ENCODE measurements around the gene TXN2.
"Not testable (repeated sequence)": the region's sequence is repeated elsewhere in the genome, so short reads cannot be mapped to it uniquely, and the experiment has no call there.

The TXN2 gene

DNA sequence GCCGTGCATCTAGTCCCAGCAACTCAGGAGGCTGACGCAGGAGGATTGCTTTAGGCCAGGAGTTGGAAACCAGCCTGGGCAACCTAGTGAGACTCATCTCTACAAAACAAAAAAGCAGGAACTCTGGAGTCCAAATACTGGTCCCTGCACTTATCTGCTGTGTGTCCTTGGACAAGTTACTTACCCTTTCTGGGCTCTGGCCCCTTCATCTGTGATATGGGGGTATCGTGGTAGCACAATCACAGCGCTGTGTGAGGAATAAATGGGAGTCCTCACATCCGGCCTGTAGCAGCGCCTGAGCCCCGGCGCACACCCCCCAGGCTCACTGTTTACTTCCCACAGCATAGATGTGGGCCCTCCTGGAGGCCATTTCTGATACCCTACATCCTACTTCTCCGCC lies 49.5 kb downstream of the TXN2 start:
- no peak for DNase-seq

DNA sequence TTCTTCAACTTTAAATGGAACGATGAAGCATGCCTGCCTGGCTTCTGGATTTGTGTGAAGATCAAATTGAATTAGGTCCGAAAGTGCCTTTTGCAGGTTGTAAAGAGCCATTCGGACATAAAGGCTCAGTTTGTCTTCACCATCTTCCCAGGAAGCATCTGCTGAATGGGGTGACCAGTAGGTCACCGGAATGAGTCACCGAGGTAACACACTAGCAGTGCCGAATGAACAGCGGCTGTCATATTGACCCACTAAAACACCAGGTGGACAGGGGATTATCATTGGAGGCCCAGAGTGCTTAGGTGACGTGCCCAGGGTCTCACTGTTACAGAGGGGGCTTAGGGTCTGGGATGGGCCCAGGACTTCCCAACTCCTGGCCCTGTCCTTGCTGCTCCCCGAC lies 50.6 kb downstream of the TXN2 start:
- DNase-seq, result no peak

DNA sequence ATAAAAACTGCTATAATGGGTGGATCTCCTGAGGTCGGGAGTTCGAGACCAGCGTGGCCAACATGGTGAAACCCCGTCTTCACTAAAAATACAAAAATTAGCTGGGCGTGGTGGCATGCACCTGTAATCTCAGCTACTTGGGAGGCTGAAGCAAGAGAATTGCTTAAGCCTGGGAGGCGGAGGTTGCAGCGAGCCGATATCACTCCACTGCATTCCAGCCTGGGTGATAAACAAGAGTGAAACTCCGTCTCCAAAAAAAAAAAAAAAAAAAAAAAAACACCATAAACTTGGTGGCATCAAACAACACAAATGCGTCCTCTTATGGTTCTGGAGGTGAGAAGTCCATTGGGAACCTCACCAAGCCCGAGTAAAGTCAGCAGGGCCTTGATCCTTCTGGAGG lies 53.5 kb downstream of the TXN2 start:
- DNase-seq, result not testable (repeated sequence)

DNA sequence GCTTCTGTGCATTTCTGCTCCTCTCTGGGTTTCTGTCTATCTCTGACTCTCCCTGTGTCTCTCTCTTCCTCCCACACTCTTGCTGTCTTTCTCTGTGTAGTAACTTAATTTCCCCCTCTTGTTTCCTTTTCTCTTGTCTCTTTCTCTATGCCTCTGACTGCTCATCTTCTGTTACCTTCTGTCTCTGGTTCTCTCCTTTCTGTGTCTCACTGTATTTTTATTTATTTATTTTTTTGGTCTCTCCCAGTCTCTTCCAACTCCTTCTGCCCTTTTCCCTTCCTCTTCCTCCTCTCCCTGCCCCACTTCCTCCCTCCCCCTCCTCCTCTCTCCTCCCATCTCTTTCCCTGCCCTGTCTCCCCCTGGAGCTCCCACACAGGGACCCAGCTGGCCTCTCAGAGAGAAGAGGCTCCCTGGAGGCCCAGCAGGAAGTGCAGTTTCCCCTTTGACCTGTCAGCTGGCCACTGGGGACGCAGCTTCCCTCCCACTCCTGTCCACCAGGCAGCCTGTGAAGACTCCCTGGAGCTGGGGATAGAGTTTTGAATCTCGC lies 55.4 kb downstream of the TXN2 start:
- DNase-seq, result peak; percentile 70 to 88 (median 84)

DNA sequence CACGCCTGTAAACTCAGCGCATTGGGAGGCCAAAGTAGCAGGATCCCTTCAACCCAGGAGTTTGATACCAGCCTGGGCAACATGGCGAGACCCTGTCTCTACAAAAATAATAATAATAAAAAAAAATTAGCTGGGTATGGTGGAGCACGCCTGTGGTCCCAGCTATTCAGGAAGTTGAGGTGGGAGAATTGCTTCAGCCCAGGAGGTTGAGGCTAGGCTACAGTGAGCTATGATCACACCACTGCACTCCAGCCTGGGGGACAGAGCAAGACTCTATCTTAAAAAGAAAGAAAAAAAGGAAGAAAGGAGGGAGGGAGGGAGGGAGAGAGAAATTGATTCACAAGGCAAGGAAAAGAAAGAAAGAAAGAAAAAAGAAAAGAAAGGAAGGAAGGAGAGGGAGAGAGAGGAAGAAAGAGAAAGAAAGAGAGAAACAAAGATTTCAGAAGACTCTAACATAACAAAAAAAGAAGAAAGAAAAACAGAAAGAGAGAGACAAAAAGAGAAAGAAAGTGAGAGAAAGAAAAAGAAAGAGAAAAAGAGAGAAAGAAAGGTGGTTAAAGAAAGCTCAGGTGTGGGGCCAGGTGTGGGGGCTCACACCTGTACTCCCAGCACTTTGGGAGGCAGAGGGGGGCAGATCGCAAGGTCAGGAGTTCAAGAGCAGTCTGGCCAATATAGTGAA lies 56.4 kb downstream of the TXN2 start:
- DNase-seq, result peak in 3 of 4 experiments; percentile 29 to 49 (median 39)

DNA sequence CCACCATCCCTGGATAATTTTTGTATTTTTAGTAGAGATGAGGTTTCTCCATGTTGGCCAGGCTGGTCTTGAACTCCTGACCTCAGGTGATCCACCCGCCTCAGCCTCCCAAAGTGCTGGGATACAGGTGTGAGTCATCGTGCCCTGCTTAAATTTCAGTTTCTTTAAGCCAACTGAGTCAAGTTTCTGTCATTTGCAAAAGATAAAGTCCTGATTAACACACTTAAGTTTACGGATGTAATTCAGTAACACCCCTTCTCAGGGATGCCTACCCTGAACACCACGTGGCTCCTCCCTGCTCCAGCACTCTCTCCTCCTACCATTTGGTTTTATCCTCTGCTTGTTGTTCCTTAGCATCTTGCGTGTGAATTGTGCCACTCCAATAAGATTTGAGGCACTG lies 57.0 kb downstream of the TXN2 start:
- not testable (repeated sequence) for DNase-seq

DNA sequence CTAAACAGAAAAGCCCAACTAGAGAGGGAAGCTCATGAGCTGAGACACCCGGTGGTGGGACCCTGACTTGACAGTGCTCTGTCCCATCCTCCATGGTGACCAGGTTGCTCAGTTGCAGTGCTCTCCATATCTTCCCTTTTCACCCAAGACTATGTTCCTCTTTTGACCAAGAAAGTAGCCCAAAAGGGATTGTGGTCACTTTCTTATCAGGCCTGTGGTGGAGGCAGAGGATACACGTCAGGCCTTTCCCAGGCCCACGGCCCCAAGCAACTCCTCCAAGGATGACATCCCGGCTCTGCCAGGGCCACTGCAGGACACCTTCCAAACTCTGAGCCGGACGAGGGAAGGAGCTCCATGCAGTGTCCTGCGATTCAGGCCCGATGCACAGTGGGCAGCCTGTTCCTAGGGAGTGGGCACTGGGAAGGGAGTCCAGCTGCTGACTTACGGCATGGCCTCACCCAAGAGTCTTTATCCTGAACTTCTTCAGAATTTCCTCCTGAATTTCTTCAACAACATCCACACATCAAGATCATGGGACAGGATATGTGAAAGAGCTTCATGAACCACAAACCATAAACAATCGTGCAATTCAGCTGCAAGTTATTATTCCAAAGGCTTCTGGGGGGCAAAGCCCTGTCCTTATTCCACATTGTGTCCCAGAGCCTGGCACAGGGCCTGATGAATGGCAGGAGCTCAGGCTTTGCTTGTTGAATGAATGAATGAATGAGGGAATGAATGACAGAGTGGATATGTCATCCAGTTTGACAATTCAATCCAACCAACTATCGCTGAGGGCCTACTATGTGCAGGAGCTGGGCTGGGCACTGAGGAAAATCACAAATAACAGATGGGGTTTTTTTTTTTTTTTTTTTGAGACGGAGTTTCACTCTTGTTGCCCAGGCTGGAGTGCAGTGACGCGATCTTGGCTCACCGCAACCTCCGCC lies 57.7 kb downstream of the TXN2 start:
- DNase-seq, result peak; percentile 62 to 85 (median 80)

DNA sequence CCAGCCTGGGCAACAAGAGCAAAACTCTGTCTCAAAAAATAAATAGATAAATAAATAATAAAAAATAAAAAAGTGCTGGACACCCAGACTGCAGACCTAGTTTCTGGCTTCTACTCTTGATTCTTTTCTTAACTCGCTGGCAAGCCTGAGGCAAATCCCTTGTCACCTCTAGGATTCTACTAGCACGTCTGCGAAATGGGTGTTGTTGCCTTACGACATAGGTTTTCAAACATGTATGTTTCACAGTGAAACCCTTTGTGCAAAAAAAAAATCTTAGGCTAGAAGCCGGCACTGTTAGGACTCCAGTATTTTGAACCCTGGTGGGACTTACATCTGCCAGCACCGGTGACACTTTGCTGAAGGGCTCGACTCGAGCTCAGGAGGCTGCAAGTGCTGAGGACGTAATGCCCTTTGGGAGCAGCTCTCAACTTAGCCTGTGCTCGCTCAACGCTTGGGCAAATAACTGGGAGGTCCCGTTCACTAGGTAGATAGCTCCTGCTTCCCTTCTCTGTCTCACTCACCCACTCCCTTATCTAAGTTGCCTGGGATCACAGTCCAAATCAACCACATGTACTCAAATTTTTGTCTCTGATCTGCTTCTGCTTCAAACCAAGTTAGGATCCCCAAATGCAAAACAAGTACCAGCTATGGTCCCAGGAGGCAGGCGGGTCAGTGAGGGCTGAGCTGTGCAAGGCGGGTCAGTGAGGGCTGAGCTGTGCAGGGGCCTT lies 59.0 kb downstream of the TXN2 start:
- no peak for DNase-seq

DNA sequence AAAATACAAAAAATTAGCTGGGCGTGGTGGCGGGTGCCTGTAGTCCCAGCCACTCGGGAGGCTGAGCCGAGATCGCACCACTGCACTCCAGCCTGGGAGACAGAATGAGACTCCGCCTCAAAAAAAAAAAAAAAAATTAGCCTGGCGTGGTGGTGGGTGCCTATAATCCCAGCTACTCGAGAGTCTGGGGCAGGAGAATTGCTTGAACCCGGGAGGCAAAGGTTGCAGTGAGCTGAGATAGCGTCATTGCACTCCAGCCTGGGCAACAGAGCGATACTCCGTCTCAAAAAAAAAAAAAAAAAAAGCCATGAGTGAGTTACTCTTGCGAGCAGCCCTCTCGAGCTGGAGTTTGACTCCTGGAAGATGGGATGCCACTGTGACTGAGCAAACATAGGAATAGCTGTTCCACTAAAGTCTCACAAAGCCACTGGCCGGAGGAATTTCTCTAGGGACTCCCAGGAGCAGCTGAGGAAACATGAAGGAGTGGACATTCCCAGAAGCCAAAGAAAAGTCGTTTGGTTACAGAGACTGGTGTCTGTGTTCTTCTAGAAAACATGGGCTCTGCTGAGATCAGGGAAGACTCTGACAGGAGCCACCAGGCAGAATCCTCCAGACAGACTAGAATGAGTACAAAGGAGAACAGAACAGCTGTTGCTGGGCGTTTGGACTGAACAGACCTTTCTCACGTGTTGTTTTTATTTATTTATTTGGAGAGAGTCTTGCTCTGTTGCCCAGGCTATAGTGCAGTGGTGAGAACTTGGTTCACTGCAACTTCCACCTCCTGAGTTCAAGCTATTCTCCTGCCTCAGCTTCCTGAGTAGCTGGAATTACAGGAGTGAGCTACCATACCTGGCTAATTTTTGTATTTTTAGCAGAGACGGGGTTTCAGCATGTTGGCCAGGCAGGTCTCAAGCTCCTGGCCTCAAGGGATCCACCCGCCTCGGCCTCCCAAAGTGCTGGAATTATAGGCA lies 61.2 kb downstream of the TXN2 start:
- DNase-seq, result no peak

DNA sequence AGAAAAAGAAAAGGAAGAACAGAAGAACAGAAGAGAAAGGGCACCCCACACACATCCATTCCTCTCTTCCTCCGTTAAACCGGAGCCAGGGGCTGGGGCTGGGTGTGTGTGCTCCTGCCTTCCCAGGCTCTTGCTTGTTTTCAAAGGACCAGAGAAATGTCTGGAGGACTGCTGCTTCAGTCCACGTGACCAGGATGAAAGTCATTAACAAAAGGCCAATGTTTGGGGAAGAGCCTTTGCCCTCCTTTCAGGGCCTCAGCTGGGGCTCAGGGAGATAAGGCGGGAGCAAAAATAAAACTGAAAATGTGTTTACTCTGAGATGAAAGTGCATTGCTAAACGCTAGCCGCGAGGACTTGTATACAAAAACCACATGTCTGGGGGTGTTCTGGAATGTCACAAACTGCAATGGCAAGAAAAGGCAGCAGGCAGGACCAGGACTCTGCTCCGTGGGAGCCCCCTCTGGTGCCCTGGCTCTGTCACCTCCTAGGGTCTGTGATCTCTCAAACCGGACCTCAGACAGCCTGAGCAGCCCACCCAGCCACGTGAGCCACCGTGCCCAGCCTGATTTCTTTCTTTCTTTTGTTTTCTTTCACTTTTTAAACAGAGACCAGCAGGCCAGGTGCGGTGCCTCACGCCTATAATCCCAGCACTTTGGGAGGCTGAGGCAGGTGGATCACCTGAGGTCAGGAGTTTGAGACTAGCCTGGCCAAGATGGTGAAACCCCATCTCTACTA lies 62.1 kb downstream of the TXN2 start:
- peak; percentile 70 to 85 (median 83) for DNase-seq

DNA sequence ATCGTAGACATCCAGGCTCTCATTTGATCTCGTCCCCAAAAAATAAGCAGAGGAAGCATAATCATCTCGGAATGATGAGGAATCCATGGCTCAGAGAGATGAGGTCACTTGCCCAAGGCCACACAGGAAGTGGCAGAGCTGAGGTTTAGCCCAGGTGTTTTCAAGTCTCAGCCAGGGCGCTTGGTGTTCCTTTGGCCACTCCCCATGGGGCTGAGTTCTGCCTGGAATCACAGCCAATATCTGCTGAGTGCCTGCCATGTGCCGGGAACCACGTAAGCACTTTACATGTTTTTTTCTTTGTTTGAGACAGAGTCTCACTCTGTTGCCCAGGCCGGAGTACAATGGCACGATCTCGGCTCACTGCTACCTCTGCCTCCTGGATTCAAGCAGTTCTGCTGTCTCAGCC lies 64.2 kb downstream of the TXN2 start:
- DNase-seq, result no peak
